Activated T-cell treated with anti-CD3 and anti-CD28 coated beads, Interleukin-2, amount 50 U/mL, for 4 hours (primary cell): ENCODE data around the gene FAM25A. TPM values are rescaled to one million over a fixed set of nuclear protein-coding genes. Genes with fewer than 3 reads are reported as not detected.
"Not testable (repeated sequence)": the region's sequence is repeated elsewhere in the genome, so short reads cannot be mapped to it uniquely, and the experiment has no call there.

ENCODE experiments used
- ATAC-seq, 2 donors: fragments of 200-7000 bp; cut with Tn5 transposase; one replicate each; pipeline ENCODE4 v1.10.0; 2021
- DNase-seq: peaks from one replicate; pipeline ENCODE4 v3.0.0-alpha.2; 2020
- H3K27me3 Mint-ChIP-seq: one replicate; pipeline ENCODE4 v1.8.0; 2021; ENCODE audit warnings: low read depth, mixed read lengths
- H3K36me3 Mint-ChIP-seq: one replicate; pipeline ENCODE4 v1.8.0; 2022; ENCODE audit warnings: mixed read lengths; ENCODE audit not compliant: insufficient read depth
- H3K4me1 Mint-ChIP-seq: one replicate; pipeline ENCODE4 v1.8.0; 2021; ENCODE audit warnings: low read depth, mixed read lengths
- H3K4me3 Mint-ChIP-seq: one replicate; pipeline ENCODE4 v1.8.0; 2021; ENCODE audit warnings: mild to moderate bottlenecking, moderate library complexity, mixed read lengths
- H3K9me3 Mint-ChIP-seq: one replicate; pipeline ENCODE4 v1.8.0; 2021; ENCODE audit warnings: mixed read lengths
- total RNA-seq, 3 donors: library from RNA; stranded (reverse); gene quantifications; one replicate each; pipeline ENCODE4 v1.2.1, GENCODE V29; 2021

Gene FAM25A
- total RNA-seq, 3 donors from 2014 or later: not detected

DNA sequence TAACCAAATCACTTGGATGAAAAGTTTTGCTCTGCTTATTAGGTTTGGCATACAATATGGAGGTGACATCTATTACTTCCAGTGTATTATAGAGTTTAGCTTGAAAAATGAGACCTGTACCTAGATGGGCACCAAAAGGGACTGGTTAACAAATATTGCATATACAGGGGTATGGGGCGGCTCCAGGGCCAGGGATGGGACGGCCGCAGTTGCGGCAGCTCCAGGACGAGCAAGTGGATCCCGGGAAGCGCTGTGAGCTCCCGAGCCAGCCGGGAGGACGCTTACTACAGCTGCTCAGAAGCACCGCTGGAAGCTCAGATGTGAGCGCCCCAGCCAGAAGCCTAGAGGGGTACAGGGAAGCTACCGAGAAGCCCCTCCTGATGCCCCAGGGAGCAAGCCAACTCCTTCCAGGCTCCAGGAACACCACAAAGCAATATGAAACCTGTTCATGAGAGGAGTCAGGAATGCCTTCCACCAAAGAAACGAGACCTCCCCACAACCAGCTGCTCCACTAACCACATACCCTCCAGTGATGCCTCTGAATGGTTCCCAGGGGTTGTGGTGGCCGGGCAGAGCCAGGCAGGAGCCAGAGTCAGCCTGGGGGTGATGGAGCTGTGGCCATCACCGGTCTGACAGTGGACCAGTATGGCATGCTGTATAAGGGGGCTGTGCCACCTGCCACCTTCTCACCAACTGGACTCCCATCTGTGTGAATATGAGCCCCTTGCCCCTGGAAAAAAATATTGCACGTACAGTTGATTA is 6.8 kb downstream of the FAM25A start:
- H3K9me3 Mint-ChIP-seq, H3K4me1 Mint-ChIP-seq, H3K4me3 Mint-ChIP-seq, H3K27me3 Mint-ChIP-seq, H3K36me3 Mint-ChIP-seq, ATAC-seq, DNase-seq: not testable (repeated sequence)

DNA sequence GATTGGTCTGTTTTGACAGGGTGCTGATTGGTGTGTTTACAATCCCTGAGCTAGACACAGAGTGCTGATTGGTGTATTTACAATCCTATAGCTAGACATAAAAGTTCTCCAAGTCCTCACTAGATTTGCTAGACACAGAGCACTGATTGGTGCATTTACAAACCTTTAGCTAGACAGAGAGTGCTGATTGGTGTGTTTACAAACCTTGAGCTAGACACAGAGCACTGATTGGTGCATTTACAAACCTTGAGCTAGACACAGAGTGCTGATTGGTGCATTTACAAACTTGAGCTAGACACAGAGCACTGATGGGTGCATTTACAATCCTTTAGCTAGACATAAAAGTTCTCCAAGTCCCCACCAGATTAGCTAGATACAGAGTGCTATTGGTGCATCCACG is 10.3 kb downstream of the FAM25A start:
- not testable (repeated sequence) for H3K4me1 Mint-ChIP-seq, H3K27me3 Mint-ChIP-seq, H3K4me3 Mint-ChIP-seq, DNase-seq, H3K9me3 Mint-ChIP-seq, ATAC-seq, H3K36me3 Mint-ChIP-seq

DNA sequence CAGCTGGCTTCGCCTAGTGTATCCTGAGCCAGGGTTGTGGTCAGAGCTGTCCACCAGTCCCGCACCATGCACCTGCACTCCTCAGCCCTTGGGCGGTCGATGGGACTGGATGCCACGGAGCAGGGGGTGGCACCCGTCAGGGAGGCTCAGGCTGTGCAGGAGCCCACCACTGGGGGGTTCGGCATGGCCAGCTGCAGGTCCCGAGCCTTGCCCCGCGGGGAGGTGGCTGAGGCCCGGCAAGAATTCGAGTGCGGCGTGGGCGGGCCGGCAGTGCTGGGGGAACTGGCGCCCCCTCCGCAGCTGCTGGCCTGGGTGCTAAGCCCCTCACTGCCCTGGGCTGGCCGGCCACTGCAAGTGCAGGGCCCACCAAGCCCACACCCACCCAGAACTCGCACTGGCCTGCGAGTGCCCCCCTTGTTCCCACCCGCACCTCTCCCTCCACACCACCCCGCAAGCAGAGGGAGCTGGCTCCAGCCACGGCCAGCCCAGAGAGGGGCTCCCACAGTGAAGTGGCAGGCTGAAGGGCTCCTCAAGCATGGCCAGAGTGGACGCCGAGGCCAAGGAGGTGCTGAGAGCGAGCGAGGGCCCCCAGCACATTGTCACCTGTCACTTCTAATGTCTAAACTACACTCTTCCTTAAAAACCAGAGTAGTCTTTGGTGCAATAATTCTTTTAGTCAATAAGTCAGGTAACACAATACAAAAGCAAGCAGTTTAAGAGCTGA is 11.0 kb downstream of the FAM25A start:
- no peaks in the 10 kb centered on the region for H3K36me3 Mint-ChIP-seq

DNA sequence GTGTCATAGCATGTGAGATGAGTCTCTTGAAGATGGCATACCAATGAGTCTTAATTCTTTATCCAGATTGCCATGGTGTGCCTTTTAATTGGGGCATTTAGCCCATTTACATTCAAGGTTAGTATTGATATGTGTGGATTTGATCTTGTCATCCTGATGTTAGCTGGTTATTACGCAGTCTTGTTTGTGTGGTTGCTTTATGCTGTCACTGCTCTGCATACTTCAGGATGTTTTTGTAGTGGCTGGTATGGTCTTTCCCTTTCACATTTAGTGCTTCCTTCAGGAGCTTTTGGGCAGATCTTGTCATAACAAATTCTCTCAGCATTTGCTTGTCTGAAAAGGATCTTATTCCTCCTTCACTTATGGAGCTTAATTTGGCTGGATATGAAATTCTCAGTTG is 16.5 kb downstream of the FAM25A start:
- H3K27me3 Mint-ChIP-seq: no peaks in the 10 kb centered on the region
- H3K36me3 Mint-ChIP-seq: peaks cover 3% of the 10 kb centered on the region
- no peak overlapping the region for H3K4me3 Mint-ChIP-seq
- DNase-seq: no peak
- ATAC-seq: no peak
- H3K4me1 Mint-ChIP-seq: no peaks in the 10 kb centered on the region
- H3K9me3 Mint-ChIP-seq: peaks cover 3% of the 10 kb centered on the region

More for the DNA sequence above, 11.0 kb downstream of the FAM25A start:
- no peak overlapping the region for H3K4me3 Mint-ChIP-seq
- H3K4me1 Mint-ChIP-seq: no peaks in the 10 kb centered on the region
- no peaks in the 10 kb centered on the region for H3K27me3 Mint-ChIP-seq
- H3K9me3 Mint-ChIP-seq: no peaks in the 10 kb centered on the region
- ATAC-seq (no peak), DNase-seq (no peak)

DNA sequence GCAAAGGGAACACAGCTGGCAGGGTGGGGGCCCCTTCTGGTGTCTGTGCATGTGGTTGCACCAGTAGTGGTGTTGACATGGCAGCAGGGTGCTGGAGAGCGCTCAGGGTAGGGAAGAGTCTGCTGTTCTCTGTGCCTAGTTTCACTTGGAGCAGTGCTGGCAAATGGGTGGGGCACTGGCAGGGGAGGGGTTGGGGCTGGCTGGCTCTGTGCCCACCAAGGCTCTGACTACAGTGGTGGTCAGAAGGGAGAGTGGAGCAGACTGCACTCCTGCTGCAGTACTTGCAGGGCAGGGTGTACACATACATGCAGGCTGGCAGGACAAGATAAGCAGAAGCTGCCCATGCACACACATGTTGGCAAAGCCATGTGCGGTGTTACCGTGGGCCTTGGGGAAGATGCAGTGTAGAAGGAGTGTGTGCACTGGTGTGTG is 18.2 kb downstream of the FAM25A start:
- DNase-seq (no peak), ATAC-seq (no peak)
- peaks cover 5% of the 10 kb centered on the region for H3K36me3 Mint-ChIP-seq

DNA sequence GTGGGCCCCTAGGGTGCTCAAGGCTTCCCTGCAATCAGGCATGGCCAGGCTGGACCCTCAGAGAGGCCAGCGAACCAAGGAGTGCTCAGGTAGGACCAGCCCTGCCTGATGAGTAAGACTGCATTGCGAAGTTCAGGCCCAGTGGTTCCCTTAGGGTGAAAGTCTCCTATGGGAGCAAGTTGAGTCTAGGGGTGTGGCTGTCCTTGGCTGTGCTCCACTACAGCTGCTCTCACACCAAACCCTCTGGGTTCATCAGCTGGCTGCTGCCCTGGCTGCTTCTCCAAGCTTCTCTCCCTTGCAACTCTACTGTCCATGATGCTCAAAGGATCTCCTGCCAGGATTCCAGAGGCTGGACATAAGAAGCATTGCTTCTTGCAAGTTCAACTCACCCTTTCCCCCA is 18.7 kb downstream of the FAM25A start:
- no peak overlapping the region for H3K4me3 Mint-ChIP-seq
- H3K36me3 Mint-ChIP-seq: peaks cover 5% of the 10 kb centered on the region
- no peaks in the 10 kb centered on the region for H3K27me3 Mint-ChIP-seq
- DNase-seq: no peak
- no peaks in the 10 kb centered on the region for H3K4me1 Mint-ChIP-seq
- peaks cover 3% of the 10 kb centered on the region for H3K9me3 Mint-ChIP-seq
- no peak for ATAC-seq

More for the DNA sequence above, 18.2 kb downstream of the FAM25A start:
- Mint-ChIP-seq H3K4me1 (no peaks in the 10 kb centered on the region), H3K27me3 (no peaks in the 10 kb centered on the region), H3K9me3 (peaks cover 3% of the 10 kb centered on the region), H3K4me3 (no peak overlapping the region)

DNA sequence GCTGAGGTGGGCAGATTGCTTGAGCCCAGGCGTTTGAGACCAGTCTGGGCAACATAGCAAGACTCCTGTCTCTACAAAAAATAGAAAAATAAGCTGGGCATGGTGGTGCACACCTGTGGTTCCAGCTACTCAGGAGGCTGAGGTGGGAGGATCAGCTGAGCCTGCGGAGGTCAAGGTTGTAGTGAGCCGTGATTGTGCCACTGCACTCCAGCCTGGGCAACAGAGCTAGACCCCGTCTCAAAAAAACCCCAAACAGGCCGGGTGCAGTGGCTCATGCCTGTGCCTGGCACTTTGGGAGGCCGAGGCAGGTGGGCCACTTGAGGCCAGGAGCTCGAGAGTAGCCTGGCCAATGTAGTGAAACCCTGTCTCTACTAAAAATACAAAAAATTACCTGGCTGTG is 23.5 kb downstream of the FAM25A start:
- not testable (repeated sequence) for H3K4me1 Mint-ChIP-seq, H3K9me3 Mint-ChIP-seq, H3K27me3 Mint-ChIP-seq, ATAC-seq, H3K4me3 Mint-ChIP-seq, DNase-seq
- peaks cover 17% of the 10 kb centered on the region for H3K36me3 Mint-ChIP-seq

DNA sequence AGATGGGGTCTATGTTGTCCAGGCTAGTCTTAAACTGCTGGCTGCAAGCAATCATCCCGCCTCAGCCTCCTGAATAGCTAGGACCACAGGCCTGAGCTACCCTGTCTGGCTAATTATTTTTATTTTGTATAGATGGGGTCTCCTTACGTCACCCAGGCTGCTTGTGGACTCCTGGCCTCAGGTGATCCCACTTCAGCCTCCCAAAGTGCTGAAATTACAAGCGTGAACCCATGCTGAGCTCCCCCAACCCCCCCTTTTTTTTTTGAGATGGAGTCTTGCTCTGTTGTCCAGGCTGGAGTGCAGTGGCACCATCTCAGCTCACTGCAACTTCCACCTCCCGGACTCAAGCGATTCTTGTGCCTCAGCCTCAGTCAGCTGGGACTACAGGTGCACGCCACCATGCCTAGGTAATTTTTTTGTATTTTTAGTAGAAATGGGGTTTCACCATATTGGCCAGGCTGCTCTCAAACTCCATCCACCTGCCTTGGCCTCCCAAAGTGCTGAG is 25.4 kb downstream of the FAM25A start:
- H3K4me1 Mint-ChIP-seq: no peaks in the 10 kb centered on the region
- DNase-seq: no peak
- no peak for ATAC-seq
- peaks cover 21% of the 10 kb centered on the region for H3K36me3 Mint-ChIP-seq
- H3K4me3 Mint-ChIP-seq: no peak overlapping the region
- H3K9me3 Mint-ChIP-seq: no peaks in the 10 kb centered on the region
- no peaks in the 10 kb centered on the region for H3K27me3 Mint-ChIP-seq

DNA sequence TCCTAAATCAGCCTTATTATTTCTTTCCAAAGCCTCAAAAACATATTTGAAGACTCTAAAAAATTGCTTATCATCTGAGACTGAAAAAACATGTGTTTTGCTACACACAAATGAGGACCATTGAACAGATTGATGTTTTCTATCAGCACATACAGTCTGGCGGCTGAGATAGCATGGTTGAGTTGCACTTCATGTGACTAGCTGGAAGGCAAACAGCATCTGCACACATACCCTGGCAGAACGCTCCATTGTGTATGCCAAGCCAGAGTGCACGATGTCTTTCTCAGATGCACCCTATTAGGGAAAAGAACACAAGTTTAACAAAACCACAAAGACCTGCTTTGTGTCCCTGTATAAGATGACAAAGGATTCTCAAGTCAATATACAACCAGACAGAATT is 33.0 kb downstream of the FAM25A start:
- Mint-ChIP-seq H3K27me3 (no peaks in the 10 kb centered on the region), H3K9me3 (no peaks in the 10 kb centered on the region), H3K36me3 (peaks cover 20% of the 10 kb centered on the region), H3K4me3 (no peak overlapping the region), H3K4me1 (no peaks in the 10 kb centered on the region)
- ATAC-seq (no peak), DNase-seq (no peak)

DNA sequence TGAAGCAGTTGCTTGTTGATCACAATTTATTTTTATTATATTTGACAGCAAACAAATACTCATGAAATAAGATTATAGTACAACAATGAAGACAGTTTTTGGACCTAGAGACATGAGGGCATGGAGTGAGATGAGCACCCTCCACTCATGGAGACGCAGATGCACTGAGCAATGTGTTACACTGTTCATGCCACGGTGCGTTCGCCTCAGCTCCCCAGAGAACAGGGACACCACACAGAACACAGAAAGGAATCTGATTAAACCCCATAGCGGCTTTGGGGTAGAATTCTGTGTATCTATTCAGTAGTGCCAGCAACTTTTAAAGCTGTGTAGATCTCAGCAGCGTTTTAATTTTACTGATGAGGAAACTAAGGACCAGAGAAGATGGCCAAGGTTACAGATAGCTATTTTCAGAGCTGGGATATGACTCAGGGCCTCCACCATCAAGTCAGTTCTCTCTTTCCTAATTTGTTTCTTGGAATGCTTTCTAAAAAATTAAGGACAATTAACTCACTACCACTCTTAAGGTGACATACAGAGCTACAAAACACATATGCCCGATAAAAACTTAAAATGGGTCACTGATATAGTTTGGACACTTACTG is 33.6 kb downstream of the FAM25A start:
- ATAC-seq: no peak
- Mint-ChIP-seq H3K4me1 (no peaks in the 10 kb centered on the region), H3K27me3 (no peaks in the 10 kb centered on the region), H3K4me3 (no peak overlapping the region), H3K9me3 (no peaks in the 10 kb centered on the region), H3K36me3 (peaks cover 24% of the 10 kb centered on the region)
- DNase-seq: no peak

DNA sequence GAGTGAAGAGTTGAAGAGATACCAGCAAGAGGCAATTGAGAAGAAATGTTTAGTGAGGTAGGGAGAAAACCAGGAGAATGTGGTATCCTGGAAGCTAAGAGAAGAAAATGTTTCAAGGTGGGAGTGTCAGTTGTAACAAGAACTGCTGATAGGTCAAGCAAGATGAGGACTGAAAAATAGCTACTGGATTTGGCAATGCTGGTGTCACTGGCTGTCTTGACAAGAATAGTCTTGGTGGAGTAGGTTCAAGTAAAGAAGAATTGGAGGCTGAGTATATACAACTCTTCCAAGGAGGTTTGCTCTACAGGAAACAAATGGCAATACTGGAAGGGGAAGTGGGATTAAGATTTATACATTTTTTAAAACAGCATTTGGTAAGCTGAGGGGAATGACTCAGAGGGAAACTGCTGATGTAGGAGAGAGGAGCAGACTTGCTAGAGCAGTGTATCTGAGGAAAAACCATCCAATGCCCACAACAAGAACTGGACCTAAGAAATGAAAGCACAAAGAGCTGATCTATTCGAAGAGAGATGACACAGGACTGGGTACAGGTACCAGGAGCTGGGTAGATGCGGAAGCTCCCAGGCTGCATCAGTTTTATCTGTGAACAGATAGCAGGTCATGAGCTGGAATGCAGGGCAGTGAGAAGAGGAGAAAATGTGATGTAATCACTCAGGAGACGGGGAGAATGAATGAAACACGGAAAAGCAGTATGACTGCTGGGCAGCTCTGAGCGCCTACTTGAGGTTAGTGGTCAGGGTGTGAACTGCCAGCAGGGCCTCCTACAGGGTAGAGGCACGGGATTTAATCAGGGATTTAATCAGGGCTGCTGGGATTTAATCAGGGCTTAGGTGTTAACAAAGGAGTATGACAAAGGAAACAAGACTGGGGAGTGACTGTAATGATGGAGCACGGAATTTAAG is 34.5 kb downstream of the FAM25A start:
- Mint-ChIP-seq H3K4me3 (no peak overlapping the region), H3K4me1 (no peaks in the 10 kb centered on the region), H3K9me3 (no peaks in the 10 kb centered on the region), H3K36me3 (peaks cover 29% of the 10 kb centered on the region), H3K27me3 (no peaks in the 10 kb centered on the region)
- ATAC-seq (peak in 1 of 2 donors; percentile 43), DNase-seq (no peak)

DNA sequence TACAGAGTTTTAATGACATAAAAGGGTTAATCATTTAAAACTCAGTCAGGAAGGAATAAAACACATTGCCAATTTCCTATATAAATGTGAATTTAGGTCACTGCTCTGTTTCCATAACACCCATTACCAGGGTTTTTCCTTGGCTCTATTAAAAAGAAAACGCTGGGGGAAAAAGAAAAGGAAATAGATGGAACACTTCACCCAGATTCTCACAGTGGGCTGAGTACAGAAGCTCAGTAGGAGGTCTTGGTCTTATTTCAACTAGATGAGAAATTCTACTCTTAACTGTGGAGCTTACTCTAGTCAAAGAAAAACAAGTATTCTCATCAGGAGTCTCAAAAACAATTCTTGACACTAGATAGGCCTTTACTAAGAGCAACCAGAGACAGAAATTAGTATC is 38.1 kb downstream of the FAM25A start:
- no peaks in the 10 kb centered on the region for H3K9me3 Mint-ChIP-seq
- peaks cover 30% of the 10 kb centered on the region for H3K36me3 Mint-ChIP-seq
- no peaks in the 10 kb centered on the region for H3K27me3 Mint-ChIP-seq
- no peak for ATAC-seq
- no peak overlapping the region for H3K4me3 Mint-ChIP-seq
- no peak for DNase-seq
- no peaks in the 10 kb centered on the region for H3K4me1 Mint-ChIP-seq

DNA sequence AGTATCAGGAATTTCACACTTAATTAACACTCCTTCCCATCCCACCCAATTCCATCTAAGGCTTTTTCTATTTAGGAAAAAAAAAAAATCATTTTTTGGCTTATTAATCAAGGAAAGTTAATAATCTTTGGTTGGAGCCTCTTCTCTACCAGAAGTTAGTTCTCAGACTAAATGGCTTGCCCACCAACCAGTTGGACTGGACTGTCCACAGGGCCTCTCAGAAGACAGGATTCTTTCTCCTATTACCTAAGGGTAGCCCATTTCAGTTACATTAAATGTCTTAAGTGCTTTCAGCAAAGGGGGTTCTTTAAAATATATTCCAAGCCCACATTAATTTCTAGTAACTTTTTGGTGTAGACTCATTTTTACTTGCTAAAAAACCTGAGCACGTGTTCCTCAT is 39.3 kb downstream of the FAM25A start:
- Mint-ChIP-seq H3K4me3 (no peak overlapping the region), H3K9me3 (no peaks in the 10 kb centered on the region), H3K36me3 (peaks cover 36% of the 10 kb centered on the region), H3K4me1 (no peaks in the 10 kb centered on the region), H3K27me3 (no peaks in the 10 kb centered on the region)
- DNase-seq (no peak), ATAC-seq (no peak)
